HG02642 (cell line): Measurements from ENCODE around the gene SCAPER.

Experiments used
- ATAC-seq: cut with Tn5 transposase; IDR thresholded peaks from one replicate; pipeline ENCODE4 v1.9.1; 2021; ENCODE audit warnings: mild to moderate bottlenecking; ENCODE audit not compliant: unreplicated experiment, poor library complexity

SCAPER gene

DNA sequence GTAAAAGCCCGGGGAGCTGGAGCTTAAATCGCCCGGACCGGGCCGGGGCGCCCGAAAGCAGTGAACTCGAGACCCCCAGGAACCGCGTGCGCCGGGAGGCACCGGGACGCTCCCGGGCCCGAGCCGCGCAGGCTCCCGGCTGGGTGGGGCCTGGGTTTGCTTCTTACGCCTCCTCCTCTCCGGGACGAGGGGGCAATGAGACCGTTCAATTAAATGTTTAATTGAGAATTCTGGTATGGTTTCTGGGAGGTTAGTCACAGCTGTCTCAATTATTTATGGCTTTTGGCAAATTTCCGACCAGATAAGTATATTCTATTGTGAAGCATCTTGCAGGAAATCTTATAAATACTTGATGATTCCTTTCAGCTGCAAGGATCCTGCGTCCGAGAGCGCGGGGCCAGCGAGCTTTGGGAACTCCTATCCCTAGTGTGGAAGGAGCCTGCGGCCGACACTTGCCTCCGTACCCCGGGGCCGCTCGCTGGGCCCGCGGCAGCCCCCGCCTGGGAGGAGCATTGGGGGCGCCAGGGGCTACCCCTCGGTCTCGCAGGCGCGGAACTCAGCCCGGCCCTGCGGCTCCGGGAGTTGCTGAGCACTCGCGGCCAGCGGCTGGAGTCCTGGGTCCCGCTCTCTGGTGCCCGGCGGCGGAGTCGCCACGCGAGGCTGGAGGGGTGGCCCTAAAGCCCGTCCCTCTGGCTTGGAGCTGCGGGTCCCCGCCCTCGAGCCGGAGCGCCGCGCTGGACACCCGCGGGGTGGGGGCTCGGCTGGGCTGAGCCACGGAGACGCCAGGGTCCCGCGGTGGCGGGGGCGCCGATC, 558.3 kb downstream of the SCAPER start:
- ATAC-seq, result no peak

DNA sequence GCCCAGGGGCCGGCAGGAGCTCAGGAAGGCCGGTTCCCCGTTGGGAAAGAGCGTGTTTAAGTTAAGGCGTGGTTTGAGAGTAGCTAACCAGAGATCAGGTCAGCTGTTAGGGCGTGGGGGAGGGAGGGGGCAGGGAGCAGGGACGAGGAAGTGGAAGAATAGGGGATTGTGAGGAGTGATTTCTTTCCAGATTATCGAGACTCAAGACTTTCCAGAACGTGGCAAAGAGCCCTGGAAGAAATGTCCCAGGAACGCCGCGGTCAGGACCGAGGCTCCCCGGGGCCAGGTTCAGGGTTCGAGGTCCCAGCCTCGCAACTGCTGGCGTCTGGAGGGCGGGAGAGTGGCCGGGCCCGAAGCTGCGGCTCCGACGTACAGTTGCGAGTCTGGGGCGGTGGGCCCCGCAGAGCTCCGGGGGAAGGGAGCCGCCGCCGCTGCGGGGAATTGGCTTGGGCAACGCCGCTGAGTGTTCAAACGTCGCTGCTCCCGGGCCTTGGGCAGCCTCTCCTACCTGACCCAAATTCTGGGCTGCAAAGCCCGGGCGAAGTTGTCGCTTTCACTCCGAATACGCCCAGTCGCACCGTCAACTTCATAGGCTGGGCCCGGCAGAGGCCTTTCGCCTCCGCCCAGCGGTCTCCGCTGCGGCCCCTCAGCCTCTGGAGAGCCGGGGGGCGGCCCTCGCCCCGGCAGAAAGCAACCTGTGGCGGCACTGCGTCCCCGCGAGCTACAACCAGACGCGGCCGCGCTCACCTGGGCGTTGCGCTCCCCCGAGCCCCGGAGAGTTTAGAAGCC, 559.1 kb downstream of the SCAPER start:
- no peak for ATAC-seq

DNA sequence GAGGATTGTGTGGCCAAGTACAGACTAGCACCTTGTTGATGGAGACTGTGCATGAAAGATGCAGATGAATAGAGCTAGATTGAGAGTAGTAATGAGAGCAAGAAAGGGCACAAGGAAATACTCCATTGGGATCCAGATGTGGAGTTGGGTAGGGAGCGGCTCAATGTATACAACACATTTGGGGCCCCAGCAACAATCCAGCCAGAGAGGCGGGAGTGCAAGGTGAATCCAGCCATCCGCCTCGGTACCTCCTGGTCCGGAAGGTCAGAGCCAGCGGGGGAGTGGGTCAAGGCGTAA, 559.6 kb downstream of the SCAPER start:
- ATAC-seq, result no peak

GRCh38 chr15:76344893-76345582, 560.1 kb downstream of the SCAPER start:
- ATAC-seq, result no peak

DNA sequence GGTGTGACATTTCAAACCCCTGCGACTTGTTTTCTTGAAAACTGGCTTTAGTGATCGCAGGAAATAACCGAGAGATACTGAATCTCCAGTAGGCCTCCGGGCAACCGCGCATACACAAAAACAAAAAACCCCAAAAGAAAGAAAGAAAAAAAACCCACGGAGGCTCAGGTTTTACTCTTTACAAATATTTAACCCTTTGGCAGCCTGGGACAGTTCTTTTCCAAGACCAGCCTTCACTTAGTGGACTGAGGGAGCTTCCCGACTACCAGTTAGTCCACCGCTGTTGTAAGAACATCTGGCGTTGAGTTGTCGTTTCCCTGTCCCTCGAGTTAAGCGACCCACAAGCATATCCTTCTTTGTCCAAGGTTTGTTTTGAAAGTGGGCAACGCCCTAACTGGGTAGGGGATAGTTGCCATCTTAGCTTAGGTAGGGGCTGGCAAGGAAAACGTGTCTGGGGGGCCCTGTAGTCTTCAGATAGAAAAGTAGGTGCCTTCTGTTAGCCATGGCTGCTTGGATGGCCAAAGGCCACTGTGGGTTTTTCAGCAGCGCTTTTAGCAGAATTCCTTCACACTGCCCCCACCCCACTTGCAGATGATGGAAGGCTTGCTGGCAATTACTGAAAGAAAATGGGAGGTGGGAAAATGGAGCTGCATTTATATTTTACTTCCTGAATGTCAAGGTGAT, 561.7 kb downstream of the SCAPER start:
- no peak for ATAC-seq

GRCh38 chr15:76342382-76343201, 562.5 kb downstream of the SCAPER start:
- ATAC-seq, result no peak

DNA sequence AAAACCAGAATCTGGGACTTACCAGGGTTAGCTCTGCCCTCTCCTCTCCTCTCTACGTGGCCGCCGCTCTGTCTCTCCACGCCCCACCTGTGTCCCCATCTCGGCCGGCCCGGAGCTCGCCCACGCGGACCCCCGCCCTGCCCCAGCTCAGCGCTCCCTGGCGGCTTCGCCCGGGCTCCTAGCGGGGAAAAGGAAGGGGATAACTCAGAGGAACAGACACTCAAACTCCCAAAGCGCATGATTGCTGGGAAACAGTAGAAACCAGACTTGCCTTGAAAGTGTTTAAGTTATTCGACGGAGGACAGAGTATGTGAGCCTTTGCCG, 563.1 kb downstream of the SCAPER start:
- no peak for ATAC-seq

DNA sequence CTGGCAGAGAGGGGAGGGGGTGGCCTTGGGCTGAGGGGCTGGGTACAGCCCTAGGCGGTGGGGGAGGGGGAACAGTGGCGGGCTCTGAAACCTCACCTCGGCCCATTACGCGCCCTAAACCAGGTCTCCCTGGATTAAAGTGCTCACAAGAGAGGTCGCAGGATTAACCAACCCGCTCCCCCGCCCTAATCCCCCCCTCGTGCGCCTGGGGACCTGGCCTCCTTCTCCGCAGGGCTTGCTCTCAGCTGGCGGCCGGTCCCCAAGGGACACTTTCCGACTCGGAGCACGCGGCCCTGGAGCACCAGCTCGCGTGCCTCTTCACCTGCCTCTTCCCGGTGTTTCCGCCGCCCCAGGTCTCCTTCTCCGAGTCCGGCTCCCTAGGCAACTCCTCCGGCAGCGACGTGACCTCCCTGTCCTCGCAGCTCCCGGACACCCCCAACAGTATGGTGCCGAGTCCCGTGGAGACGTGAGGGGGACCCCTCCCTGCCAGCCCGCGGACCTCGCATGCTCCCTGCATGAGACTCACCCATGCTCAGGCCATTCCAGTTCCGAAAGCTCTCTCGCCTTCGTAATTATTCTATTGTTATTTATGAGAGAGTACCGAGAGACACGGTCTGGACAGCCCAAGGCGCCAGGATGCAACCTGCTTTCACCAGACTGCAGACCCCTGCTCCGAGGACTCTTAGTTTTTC, 563.6 kb downstream of the SCAPER start:
- ATAC-seq, result no peak

DNA sequence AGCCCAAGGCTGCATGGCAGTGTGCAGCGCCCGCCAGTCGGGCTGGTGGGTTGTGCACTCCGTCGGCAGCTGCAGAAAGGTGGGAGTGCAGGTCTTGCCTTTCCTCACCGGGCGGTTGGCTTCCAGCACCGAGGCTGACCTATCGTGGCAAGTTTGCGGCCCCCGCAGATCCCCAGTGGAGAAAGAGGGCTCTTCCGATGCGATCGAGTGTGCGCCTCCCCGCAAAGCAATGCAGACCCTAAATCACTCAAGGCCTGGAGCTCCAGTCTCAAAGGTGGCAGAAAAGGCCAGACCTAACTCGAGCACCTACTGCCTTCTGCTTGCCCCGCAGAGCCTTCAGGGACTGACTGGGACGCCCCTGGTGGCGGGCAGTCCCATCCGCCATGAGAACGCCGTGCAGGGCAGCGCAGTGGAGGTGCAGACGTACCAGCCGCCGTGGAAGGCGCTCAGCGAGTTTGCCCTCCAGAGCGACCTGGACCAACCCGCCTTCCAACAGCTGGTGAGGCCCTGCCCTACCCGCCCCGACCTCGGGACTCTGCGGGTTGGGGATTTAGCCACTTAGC, 564.3 kb downstream of the SCAPER start:
- ATAC-seq, result no peak

DNA sequence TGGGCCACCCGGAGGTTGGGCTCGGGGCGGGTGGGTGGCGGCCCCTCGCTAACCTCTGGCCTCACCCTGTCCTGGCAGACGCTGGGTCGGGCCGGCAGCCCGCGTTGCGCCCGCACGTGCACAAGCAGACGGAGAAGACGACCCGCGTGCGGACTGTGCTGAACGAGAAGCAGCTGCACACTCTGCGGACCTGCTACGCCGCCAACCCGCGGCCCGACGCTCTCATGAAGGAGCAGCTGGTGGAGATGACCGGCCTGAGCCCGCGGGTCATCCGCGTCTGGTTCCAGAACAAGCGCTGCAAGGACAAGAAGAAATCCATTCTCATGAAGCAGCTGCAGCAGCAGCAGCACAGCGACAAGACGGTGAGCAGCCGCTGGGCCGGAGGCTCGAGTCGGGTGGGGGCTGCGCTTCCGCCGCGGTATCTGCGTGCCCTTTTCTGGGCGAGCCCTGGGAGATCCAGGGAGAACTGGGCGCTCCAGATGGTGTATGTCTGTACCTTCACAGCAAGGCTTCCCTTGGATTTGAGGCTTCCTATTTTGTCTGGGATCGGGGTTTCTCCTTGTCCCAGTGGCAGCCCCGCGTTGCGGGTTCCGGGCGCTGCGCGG, 564.8 kb downstream of the SCAPER start:
- ATAC-seq, result no peak

GRCh38 chr15:76339305-76340197, 565.6 kb downstream of the SCAPER start:
- ATAC-seq, result no peak

- no peak for ATAC-seq
Observed at GRCh38 chr15:76338486-76339304, 566.4 kb downstream of the SCAPER start.

- no peak for ATAC-seq
Observed at GRCh38 chr15:76337696-76338485, 567.2 kb downstream of the SCAPER start.

DNA sequence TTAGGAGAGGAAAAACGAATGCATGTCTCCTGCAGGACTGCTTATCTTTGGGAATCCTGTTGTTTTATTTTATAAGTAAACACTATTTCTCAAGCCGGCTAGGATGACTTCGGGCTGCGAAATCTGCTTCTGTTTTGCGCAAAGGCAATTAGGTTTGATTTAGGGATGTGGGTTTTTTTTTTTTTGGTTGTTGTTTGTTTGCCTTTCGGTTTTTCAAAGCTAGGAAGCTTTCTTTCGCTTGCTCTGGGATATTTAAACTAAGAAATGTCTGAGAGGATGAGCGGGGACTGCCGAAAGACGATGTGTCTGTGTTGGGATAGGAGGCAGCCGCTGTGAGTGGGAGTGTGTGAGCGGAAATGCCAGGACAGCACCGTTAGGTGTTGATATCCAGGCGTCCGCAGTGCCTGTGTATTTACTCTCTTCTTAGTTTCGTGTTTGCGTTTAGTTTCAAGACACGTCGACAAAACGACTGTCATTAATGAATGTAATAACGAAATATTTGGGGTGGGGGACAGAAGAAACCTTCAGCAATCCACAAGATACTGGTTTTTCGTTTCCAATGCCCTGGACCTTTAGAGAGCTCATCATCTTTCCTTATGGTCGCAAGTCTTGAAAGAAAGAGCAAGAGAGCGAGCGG, 568.0 kb downstream of the SCAPER start:
- ATAC-seq, result no peak

GRCh38 chr15:76336254-76337058, 568.7 kb downstream of the SCAPER start, which contains the start of gene ISL2:
Gene ISL2 (plus strand): TSS chr15:76336773. CDS start chr15:76336884, 111 bp downstream.
- peak; percentile 58 for ATAC-seq
